MCF 10A (cell line): ENCODE measurements around the gene AREG. TPM values are rescaled to one million over a fixed set of nuclear protein-coding genes. Genes with fewer than 3 reads are reported as not detected.
A peak's percentile ranks its signal among the peaks of the same experiment; 100 is the strongest.

Experiments used
- BruUV-seq: library from RNA; stranded (reverse); fragments of 400-500 nt; replicated peaks from 2 replicates; lab custom pipeline; 2021; lab: Mats Ljungman, UMichigan
- CTCF ChIA-PET: fragments of 300-600 bp; sonication (Branson Sonifier 250); formaldehyde crosslinking; extraction: SDS; loops from one replicate; lab custom pipeline; 2021; ENCODE audit warnings: antibody characterized with exemption, inconsistent platforms; lab: Yijun Ruan, JAX
- POLR2A ChIA-PET: fragments of 300-600, 350-650 bp; sonication (Branson Sonifier 250); formaldehyde crosslinking; extraction: SDS; loops from one replicate; lab custom pipeline; 2020; ENCODE audit warnings: antibody characterized with exemption, inconsistent platforms; lab: Yijun Ruan, JAX
- DNase-seq: peaks from one replicate; pipeline ENCODE4 v3.0.0-alpha.2; 2018; ENCODE audit not compliant: unreplicated experiment
- H3K27ac Mint-ChIP-seq: one replicate; pipeline ENCODE4 v1.8.0; 2022; ENCODE audit warnings: mild to moderate bottlenecking, low read depth, mixed read lengths; ENCODE audit not compliant: unreplicated experiment
- H3K27me3 Mint-ChIP-seq: one replicate; pipeline ENCODE4 v1.8.0; 2022; ENCODE audit warnings: mixed read lengths; ENCODE audit not compliant: insufficient read depth, unreplicated experiment
- H3K36me3 Mint-ChIP-seq: one replicate; pipeline ENCODE4 v1.8.0; 2022; ENCODE audit warnings: mild to moderate bottlenecking, moderate library complexity, mixed read lengths; ENCODE audit not compliant: insufficient read depth, unreplicated experiment
- H3K4me1 Mint-ChIP-seq: one replicate; pipeline ENCODE4 v1.8.0; 2022; ENCODE audit warnings: mixed read lengths; ENCODE audit not compliant: insufficient read depth, unreplicated experiment
- H3K4me3 Mint-ChIP-seq: one replicate; pipeline ENCODE4 v1.8.0; 2022; ENCODE audit warnings: mild to moderate bottlenecking, moderate library complexity, mixed read lengths; ENCODE audit not compliant: unreplicated experiment
- H3K9me3 Mint-ChIP-seq: one replicate; pipeline ENCODE4 v1.8.0; 2022; ENCODE audit warnings: mixed read lengths; ENCODE audit not compliant: unreplicated experiment
- intact Hi-C: fragments of 100-400 bp; cut with micrococcal nuclease; formaldehyde crosslinking; loops from 2 replicates; pipeline ENCODE4 v1.14.1; 2022
- total RNA-seq: library from RNA; stranded (reverse); gene quantifications from 2 replicates; pipeline ENCODE4 v1.2.3, GENCODE V29; 2022
- TF ChIP-seq, protein P1 (sequence below): fragments of 200-600 bp; IDR thresholded peaks from one replicate; pipeline ENCODE4 v1.8.0; 2022; ENCODE audit warnings: antibody characterized with exemption, mild to moderate bottlenecking; ENCODE audit not compliant: unreplicated experiment

Gene AREG
- total RNA-seq, 1 experiment from 2014 or later: 1,878 TPM

DNA sequence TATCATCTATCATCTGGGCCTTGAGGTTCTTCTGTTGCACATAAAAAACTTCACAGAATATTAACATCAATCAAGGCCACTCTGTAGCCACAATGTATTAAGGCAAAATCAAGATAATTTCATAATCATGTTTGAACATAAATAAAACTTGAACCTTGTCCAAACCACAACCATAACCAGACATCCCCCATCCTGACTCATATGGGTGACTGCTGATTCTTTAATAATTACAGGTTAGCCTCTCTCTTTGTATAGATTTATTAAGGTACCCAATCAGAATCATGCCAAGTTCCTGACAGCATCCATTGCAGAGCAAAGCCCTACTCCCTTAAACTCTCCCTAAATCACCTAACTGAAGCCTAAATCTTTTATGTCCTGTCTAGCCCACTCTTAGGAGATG lies 16.7 kb upstream of the AREG start:
- intact Hi-C loops: loop anchor here (2.0 kb wide), 1 partner anchor 17 kb away; the partner anchor contains the start of gene AREG
- peak overlapping the region; percentile 55 for H3K27ac Mint-ChIP-seq
- peak; percentile 90 for DNase-seq
- ChIA-PET CTCF (interaction anchor here (0.6 to 1.3 kb wide), 5 partner anchors 17 to 58 kb away, joined by 3 to 6 read pairs (median 4); partner anchors contain the start of gene AREG), POLR2A (interaction anchor here (0.6 to 8.5 kb wide), 14 partner anchors 8 to 331 kb away, joined by 3 to 186 read pairs (median 6); partner anchors contain the start of genes AREG and EPGN)
- no peaks in the 10 kb centered on the region for H3K27me3 Mint-ChIP-seq
- no TSS peak for BruUV-seq
- no peaks in the 10 kb centered on the region for H3K9me3 Mint-ChIP-seq
- no peak overlapping the region for H3K4me3 Mint-ChIP-seq
- H3K36me3 Mint-ChIP-seq: no peaks in the 10 kb centered on the region
- H3K4me1 Mint-ChIP-seq: peaks cover 43% of the 10 kb centered on the region
- TF ChIP-seq, protein P1, sequence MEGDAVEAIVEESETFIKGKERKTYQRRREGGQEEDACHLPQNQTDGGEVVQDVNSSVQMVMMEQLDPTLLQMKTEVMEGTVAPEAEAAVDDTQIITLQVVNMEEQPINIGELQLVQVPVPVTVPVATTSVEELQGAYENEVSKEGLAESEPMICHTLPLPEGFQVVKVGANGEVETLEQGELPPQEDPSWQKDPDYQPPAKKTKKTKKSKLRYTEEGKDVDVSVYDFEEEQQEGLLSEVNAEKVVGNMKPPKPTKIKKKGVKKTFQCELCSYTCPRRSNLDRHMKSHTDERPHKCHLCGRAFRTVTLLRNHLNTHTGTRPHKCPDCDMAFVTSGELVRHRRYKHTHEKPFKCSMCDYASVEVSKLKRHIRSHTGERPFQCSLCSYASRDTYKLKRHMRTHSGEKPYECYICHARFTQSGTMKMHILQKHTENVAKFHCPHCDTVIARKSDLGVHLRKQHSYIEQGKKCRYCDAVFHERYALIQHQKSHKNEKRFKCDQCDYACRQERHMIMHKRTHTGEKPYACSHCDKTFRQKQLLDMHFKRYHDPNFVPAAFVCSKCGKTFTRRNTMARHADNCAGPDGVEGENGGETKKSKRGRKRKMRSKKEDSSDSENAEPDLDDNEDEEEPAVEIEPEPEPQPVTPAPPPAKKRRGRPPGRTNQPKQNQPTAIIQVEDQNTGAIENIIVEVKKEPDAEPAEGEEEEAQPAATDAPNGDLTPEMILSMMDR: no peak

DNA sequence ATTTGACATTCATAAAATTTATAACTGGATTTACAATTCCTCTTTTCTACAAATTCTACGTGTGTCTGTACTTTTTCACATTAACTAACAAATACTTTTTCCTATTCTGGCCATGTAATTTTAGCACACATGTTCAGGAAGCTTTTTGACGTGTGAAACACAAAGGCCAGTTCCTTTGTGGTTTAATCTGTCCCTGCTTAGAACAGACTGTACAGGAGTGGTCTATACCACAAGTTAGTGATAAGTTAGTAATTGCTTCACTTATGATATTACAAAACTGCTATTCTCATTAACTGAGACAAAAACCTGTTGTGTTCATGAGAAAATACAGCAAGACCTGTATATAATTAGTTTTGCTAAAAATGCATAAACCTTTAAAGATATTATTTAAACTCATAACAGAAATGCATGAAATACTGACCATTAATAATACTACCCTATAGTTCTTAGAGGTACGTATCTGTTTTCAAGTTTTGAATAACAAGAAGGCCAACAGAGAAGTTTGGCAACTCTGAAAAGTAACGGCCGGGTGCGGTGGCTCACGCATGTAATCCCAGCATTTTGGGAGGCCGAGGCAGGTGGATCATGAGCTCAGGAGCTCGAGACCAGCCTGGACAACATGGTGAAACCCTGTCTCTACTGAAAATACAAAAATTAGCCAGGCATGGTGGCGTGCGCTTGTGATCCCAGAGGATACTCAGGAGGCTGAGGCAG lies 13.7 kb upstream of the AREG start:
- H3K36me3 Mint-ChIP-seq: no peaks in the 10 kb centered on the region
- intact Hi-C loops: no loop called here
- H3K4me1 Mint-ChIP-seq: peaks cover 35% of the 10 kb centered on the region
- DNase-seq: peak; percentile 86
- peak overlapping the region; percentile 45 for H3K4me3 Mint-ChIP-seq
- BruUV-seq: TSS peak; percentile 11
- H3K27ac Mint-ChIP-seq: peak overlapping the region; percentile 87
- no peaks in the 10 kb centered on the region for H3K9me3 Mint-ChIP-seq
- H3K27me3 Mint-ChIP-seq: no peaks in the 10 kb centered on the region
- CTCF ChIA-PET: interaction anchor here (1.0 to 1.7 kb wide), 3 partner anchors 12 to 21 kb away, joined by 3 to 5 read pairs (median 5); no protein-coding TSS in a partner anchor
- POLR2A ChIA-PET: interaction anchor here (0.6 to 8.5 kb wide), 9 partner anchors 13 to 213 kb away, joined by 3 to 186 read pairs (median 10); partner anchors contain the start of gene AREG
- TF ChIP-seq, protein P1: no peak

- TF ChIP-seq, protein P1: no peak
- Mint-ChIP-seq H3K4me3 (peak overlapping the region; percentile 57), H3K27ac (peak overlapping the region; percentile 84), H3K4me1 (peaks cover 28% of the 10 kb centered on the region), H3K36me3 (no peaks in the 10 kb centered on the region), H3K27me3 (no peaks in the 10 kb centered on the region), H3K9me3 (no peaks in the 10 kb centered on the region)
- ChIA-PET POLR2A (interaction anchor here (0.7 to 8.5 kb wide), 11 partner anchors 10 to 1202 kb away, joined by 3 to 186 read pairs (median 5); partner anchors contain the start of gene AREG), CTCF (interaction anchor here (0.9 to 1.7 kb wide), 2 partner anchors 14 to 22 kb away, joined by 4 to 5 read pairs; no protein-coding TSS in a partner anchor)
- TSS peak; percentile 68 for BruUV-seq
- intact Hi-C loops: loop anchor here (1.0 kb wide), 1 partner anchor 12 kb away; the partner anchor contains the start of gene AREG
- DNase-seq: no peak
These were observed 11.9 kb upstream of the AREG start for GRCh38 chr4:74433043-74433442.
